Measurements from ENCODE around the gene PCDHGA2. TPM values are rescaled to one million over a fixed set of nuclear protein-coding genes. Genes with fewer than 3 reads are reported as not detected.
"Not testable (repeated sequence)": the region's sequence is repeated elsewhere in the genome, so short reads cannot be mapped to it uniquely, and the experiment has no call there.

PCDHGA2 gene
- polyA plus RNA-seq, 12 donors = 1.6 to 5.9 (median 2.5) TPM; not detected in 1

DNA sequence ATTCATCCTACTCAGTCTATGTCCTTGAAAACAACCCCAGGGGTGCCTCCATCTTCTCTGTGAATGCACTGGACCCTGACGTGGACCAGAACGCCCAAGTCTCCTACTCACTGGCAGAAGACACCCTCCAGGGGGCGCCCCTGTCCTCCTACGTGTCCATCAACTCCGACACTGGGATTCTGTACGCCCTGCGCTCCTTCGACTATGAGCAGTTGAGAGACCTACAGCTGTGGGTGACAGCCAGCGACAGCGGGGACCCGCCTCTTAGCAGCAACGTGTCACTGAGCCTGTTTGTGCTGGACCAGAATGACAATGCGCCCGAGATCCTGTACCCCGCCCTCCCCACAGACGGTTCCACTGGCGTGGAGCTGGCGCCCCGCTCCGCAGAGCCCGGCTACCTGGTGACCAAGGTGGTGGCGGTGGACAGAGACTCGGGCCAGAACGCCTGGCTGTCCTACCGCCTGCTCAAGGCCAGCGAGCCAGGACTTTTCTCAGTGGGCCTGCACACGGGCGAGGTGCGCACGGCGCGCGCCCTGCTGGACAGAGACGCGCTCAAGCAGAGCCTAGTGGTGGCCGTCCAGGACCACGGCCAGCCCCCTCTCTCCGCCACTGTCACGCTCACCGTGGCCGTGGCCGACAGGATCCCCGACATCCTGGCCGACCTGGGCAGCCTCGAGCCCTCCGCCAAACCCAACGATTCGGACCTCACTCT lies 37.0 kb downstream of the PCDHGA2 start:
- not testable (repeated sequence) for DNase-seq

DNA sequence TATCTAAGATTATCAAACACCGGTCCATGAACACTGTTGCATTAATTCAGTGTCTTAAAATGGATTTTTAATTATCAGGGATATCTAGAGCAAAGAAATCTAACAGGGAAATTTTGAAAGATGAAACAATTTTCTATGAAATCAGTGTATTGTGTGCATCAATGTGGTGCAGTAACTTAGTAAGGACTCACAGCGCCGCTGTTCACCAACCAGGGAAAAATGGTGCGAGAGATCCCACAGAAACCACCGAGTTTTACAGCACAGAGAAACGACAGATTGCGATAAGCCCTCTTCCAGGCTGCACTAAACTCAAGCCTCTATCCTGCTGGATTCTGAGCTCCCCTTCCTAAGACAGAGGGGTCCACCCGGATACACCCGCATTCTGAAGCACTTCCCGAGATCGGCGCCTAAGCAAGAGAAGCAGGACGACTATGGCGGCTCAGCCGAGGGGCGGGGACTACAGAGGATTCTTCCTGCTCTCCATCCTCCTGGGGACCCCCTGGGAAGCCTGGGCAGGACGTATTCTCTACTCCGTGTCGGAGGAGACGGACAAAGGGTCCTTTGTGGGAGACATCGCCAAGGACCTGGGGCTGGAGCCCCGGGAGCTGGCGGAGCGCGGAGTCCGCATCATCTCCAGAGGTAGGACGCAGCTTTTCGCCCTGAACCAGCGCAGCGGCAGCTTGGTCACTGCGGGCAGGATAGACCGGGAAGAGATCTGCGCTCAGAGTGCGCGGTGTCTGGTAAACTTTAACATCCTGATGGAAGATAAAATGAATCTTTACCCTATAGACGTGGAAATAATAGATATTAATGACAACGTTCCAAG lies 44.1 kb downstream of the PCDHGA2 start, which contains the start of gene PCDHGA7:
TSS of gene PCDHGA7 (plus strand) at position 274 of the 826 bp plus-strand sequence. CDS start at position 432, 158 bp downstream.
- no peak for DNase-seq

DNA sequence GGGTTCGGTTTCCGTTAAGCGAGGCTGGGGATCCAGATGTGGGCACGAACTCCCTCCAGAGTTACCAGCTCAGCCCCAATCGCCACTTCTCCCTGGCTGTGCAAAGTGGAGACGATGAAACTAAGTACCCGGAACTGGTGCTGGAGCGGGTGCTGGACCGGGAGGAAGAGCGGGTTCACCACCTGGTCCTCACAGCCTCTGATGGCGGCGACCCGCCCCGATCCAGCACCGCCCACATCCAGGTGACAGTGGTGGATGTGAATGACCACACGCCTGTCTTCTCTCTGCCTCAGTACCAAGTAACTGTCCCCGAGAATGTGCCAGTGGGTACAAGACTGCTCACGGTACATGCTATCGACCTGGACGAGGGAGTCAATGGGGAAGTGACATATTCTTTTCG lies 44.8 kb downstream of the PCDHGA2 start:
- DNase-seq = no peak

DNA sequence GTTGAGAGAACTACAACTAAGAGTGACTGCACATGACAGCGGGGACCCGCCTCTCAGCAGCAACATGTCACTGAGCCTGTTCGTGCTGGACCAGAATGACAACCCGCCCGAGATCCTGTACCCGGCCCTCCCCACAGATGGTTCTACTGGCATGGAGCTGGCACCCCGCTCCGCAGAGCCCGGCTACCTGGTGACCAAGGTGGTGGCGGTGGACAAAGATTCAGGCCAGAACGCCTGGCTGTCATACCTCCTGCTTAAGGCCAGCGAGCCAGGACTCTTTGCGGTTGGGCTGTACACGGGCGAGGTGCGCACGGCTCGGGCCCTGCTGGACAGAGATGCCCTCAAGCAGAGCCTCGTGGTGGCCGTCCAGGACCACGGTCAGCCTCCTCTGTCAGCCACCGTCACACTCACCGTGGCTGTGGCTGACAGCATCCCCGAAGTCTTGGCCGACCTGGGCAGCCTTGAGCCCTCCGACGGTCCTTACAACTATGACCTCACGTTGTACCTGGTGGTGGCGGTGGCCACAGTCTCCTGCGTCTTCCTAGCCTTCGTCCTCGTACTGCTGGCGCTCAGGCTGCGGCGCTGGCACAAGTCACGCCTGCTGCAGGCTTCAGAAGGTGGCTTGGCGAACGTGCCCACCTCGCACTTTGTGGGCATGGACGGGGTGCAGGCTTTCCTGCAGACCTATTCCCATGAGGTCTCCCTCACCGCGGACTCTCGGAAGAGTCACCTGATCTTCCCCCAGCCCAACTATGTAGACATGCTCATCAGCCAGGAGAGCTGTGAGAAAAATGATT lies 46.1 kb downstream of the PCDHGA2 start:
- no peak for DNase-seq

DNA sequence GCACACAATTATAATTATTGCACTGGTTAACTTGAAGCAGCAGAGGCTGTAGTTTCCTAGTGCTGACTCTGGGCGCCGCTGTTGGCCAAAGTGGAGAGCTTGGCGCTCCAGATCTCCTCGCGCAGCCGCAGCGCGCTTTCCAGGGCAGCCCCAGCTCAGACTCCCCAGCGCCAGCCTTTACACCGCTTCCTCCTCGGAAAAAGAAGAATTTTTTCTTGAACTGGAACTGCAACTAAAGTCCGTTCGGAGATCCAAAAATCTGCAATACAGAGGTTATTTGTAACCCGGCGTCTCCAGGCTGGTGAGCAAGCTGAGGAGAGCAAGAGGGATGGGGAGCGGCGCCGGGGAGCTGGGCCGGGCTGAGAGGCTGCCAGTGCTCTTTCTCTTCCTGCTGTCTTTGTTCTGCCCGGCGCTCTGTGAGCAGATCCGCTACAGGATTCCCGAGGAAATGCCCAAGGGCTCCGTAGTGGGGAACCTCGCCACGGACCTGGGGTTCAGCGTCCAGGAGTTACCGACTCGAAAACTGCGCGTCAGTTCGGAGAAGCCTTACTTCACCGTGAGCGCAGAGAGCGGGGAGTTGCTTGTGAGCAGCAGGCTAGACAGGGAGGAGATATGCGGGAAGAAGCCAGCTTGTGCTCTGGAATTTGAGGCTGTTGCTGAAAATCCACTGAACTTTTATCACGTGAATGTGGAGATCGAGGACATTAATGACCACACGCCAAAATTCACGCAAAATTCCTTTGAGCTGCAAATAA lies 49.2 kb downstream of the PCDHGA2 start, which contains the start of gene PCDHGB4:
TSS of gene PCDHGB4 (plus strand) at position 142 of the 755 bp plus-strand sequence. CDS start at position 329, 187 bp downstream.
- DNase-seq = not testable (repeated sequence)

DNA sequence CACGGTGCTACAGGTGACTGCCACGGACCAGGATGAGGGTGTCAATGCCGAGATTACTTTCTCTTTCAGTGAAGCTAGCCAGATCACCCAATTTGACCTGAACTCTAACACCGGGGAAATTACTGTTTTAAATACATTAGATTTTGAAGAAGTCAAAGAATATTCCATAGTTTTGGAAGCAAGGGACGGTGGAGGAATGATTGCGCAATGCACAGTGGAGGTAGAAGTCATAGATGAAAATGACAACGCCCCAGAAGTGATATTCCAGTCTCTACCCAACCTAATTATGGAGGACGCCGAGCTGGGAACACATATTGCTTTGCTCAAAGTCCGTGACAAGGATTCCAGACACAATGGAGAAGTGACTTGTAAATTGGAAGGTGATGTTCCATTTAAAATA lies 50.1 kb downstream of the PCDHGA2 start:
- no peak for DNase-seq

DNA sequence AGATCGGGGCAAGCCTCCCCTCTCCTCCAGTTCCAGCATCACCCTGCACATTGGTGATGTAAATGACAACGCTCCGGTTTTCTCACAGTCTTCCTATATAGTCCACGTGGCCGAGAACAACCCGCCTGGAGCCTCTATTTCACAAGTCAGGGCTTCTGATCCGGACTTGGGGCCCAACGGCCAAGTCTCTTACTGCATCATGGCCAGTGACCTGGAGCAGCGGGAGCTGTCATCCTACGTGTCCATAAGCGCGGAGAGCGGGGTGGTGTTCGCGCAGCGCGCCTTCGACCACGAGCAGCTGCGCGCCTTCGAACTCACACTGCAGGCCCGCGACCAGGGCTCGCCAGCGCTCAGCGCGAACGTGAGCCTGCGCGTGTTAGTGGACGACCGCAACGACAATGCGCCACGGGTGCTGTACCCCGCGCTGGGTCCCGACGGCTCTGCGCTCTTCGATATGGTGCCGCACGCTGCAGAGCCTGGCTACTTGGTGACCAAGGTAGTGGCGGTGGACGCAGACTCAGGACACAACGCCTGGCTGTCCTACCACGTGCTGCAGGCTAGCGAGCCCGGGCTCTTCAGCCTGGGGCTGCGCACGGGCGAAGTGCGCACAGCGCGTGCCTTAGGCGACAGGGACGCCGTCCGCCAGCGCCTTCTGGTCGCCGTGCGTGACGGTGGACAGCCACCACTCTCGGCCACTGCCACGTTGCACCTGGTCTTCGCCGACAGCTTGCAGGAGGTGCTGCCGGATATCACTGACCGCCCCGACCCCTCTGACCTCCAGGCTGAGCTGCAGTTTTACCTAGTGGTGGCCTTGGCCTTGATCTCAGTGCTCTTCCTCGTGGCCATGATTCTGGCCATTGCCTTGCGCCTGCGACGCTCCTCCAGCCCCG lies 50.8 kb downstream of the PCDHGA2 start:
- no peak for DNase-seq

DNA sequence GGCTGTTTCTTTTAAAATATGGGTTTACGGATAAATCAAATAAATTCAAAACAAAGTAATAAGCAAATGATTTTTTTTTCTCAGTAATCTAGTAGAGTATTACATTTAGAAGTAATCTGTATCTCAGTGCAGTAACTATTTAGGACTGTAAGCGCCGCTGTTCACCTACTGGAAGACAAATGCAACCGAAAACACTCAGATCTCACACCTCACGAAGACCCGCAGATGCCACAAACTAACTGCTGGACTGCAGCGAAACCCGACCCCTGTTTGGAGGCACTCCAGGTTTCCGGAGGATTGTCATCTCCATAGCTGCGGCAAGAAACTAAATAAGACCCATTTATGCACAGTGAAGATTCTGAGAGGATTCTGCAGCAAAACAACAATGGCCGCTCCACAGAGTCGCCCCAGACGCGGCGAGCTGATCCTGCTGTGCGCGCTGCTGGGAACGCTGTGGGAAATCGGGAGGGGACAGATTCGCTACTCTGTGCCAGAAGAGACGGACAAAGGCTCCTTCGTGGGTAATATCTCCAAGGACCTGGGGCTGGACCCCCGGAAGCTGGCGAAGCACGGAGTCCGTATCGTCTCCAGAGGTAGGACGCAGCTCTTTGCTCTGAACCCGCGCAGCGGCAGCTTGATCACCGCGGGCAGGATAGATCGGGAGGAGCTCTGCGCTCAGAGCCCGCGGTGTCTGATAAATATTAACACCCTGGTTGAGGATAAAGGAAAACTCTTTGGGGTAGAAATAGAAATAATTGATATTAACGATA lies 54.1 kb downstream of the PCDHGA2 start, which contains the start of gene PCDHGA8:
TSS of gene PCDHGA8 (plus strand) at position 205 of the 770 bp plus-strand sequence. CDS start at position 386, 181 bp downstream.
- DNase-seq = no peak

Other genes with a start within 250 kb of the PCDHGA2 start
- gene PCDHB2, start 244.1 kb upstream of the PCDHGA2 start, polyA plus RNA-seq (ENCODE audit: insufficient read length in 12 of 12) = 1 to 10 TPM in 11 of 12 donors, not detected in 1; 2.9 to 5.8 (median 4.2) TPM
- gene PCDHB3, start 238.3 kb upstream of the PCDHGA2 start, polyA plus RNA-seq (ENCODE audit: insufficient read length in 12 of 12) = 1 to 10 TPM in 10 of 12 donors, not detected in 2; 1.4 to 2.4 (median 2.1) TPM
- gene PCDHB4, start 216.9 kb upstream of the PCDHGA2 start, polyA plus RNA-seq (ENCODE audit: insufficient read length in 12 of 12) = 1 to 10 TPM in 10 of 12 donors, not detected in 2; 2.6 to 4.6 (median 3.2) TPM
- gene PCDHB5, start 203.6 kb upstream of the PCDHGA2 start, polyA plus RNA-seq (ENCODE audit: insufficient read length in 12 of 12) = 1 to 10 TPM in 11 of 12 donors, not detected in 1; 3.1 to 5.1 (median 3.9) TPM
- 1 to 10 TPM in 11 of 12 donors, not detected in 1; 1.6 to 3.8 (median 1.9) TPM for gene PCDHB6, start 188.7 kb upstream of the PCDHGA2 start, polyA plus RNA-seq (ENCODE audit: insufficient read length in 12 of 12)
- 1 to 10 TPM in 11 of 12 donors, not detected in 1; 1.8 to 3.3 (median 2.4) TPM for gene PCDHB7, start 166.1 kb upstream of the PCDHGA2 start, polyA plus RNA-seq (ENCODE audit: insufficient read length in 12 of 12)
- 1 to 10 TPM in 6 of 12 donors, under 1 TPM in 4, not detected in 2; 0.44 to 1.6 (median 1.2) TPM for gene PCDHB8, start 161.0 kb upstream of the PCDHGA2 start, polyA plus RNA-seq (ENCODE audit: insufficient read length in 12 of 12)
- 1 to 10 TPM in 11 of 12 donors, not detected in 1; 2.8 to 6.3 (median 3.9) TPM for gene PCDHB16, start 156.4 kb upstream of the PCDHGA2 start, polyA plus RNA-seq (ENCODE audit: insufficient read length in 12 of 12)
- 1 to 10 TPM in 10 of 12 donors, not detected in 2; 1.4 to 4.6 (median 2.3) TPM for gene PCDHB9, start 151.6 kb upstream of the PCDHGA2 start, polyA plus RNA-seq (ENCODE audit: insufficient read length in 12 of 12)
- gene PCDHB10, start 146.4 kb upstream of the PCDHGA2 start, polyA plus RNA-seq (ENCODE audit: insufficient read length in 12 of 12) = 1 to 10 TPM in 10 of 12 donors, not detected in 2; 3.2 to 5.7 (median 4.8) TPM
- 1 to 10 TPM in 11 of 12 donors, not detected in 1; 1.6 to 3.4 (median 2.5) TPM for gene PCDHB11, start 139.1 kb upstream of the PCDHGA2 start, polyA plus RNA-seq (ENCODE audit: insufficient read length in 12 of 12)
- 1 to 10 TPM in 11 of 12 donors, not detected in 1; 1.9 to 3.8 (median 2.8) TPM for gene PCDHB12, start 130.0 kb upstream of the PCDHGA2 start, polyA plus RNA-seq (ENCODE audit: insufficient read length in 12 of 12)
- 1 to 10 TPM in 11 of 12 donors, not detected in 1; 2.2 to 4.3 (median 3.0) TPM for gene PCDHB13, start 124.8 kb upstream of the PCDHGA2 start, polyA plus RNA-seq (ENCODE audit: insufficient read length in 12 of 12)
- 1 to 10 TPM in 11 of 12 donors, not detected in 1; 5.4 to 9.6 (median 7.0) TPM for gene PCDHB14, start 115.4 kb upstream of the PCDHGA2 start, polyA plus RNA-seq (ENCODE audit: insufficient read length in 12 of 12)
- 10 to 100 TPM in 1 of 12 donors, 1 to 10 TPM in 10, not detected in 1; 5.8 to 12.3 (median 6.8) TPM for gene PCDHB15, start 93.4 kb upstream of the PCDHGA2 start, polyA plus RNA-seq (ENCODE audit: insufficient read length in 12 of 12)
- not detected for gene SLC25A2, start 34.7 kb upstream of the PCDHGA2 start, polyA plus RNA-seq (ENCODE audit: insufficient read length in 12 of 12)
- 100 to 1,000 TPM in 2 of 12 donors, 10 to 100 TPM in 9, not detected in 1; 77.9 to 106 (median 91.7) TPM for gene TAF7, start 18.0 kb upstream of the PCDHGA2 start, polyA plus RNA-seq (ENCODE audit: insufficient read length in 12 of 12)
- gene PCDHGA1, start 8.2 kb upstream of the PCDHGA2 start, polyA plus RNA-seq (ENCODE audit: insufficient read length in 12 of 12) = under 1 TPM in 10 of 12 donors, not detected in 2; 0.44 to 0.86 (median 0.56) TPM
- 1 to 10 TPM in 10 of 12 donors, not detected in 2; 1.2 to 1.8 (median 1.4) TPM for gene PCDHGA3, start 5.1 kb downstream of the PCDHGA2 start, polyA plus RNA-seq (ENCODE audit: insufficient read length in 12 of 12)
- 1 to 10 TPM in 1 of 12 donors, under 1 TPM in 9, not detected in 2; 0.32 to 1.0 (median 0.65) TPM for gene PCDHGB1, start 11.3 kb downstream of the PCDHGA2 start, polyA plus RNA-seq (ENCODE audit: insufficient read length in 12 of 12)
- 1 to 10 TPM in 9 of 12 donors, under 1 TPM in 1, not detected in 2; 0.93 to 1.9 (median 1.5) TPM for gene PCDHGA4, start 16.3 kb downstream of the PCDHGA2 start, polyA plus RNA-seq (ENCODE audit: insufficient read length in 12 of 12)
- gene PCDHGB2, start 21.2 kb downstream of the PCDHGA2 start, polyA plus RNA-seq (ENCODE audit: insufficient read length in 12 of 12) = 1 to 10 TPM in 10 of 12 donors, not detected in 2; 1.8 to 3.0 (median 2.1) TPM
- gene PCDHGA5, start 25.4 kb downstream of the PCDHGA2 start, polyA plus RNA-seq (ENCODE audit: insufficient read length in 12 of 12) = 1 to 10 TPM in 10 of 12 donors, not detected in 2; 2.1 to 3.4 (median 2.7) TPM
- 1 to 10 TPM in 8 of 12 donors, under 1 TPM in 2, not detected in 2; 0.94 to 2.0 (median 1.3) TPM for gene PCDHGB3, start 31.5 kb downstream of the PCDHGA2 start, polyA plus RNA-seq (ENCODE audit: insufficient read length in 12 of 12)
- gene PCDHGA6, start 35.1 kb downstream of the PCDHGA2 start, polyA plus RNA-seq (ENCODE audit: insufficient read length in 12 of 12) = 1 to 10 TPM in 10 of 12 donors, not detected in 2; 2.5 to 5.4 (median 3.5) TPM
- 1 to 10 TPM in 10 of 12 donors, not detected in 2; 1.1 to 2.0 (median 1.6) TPM for gene PCDHGA7, start 44.0 kb downstream of the PCDHGA2 start, polyA plus RNA-seq (ENCODE audit: insufficient read length in 12 of 12)
- gene PCDHGB4, start 48.9 kb downstream of the PCDHGA2 start, polyA plus RNA-seq (ENCODE audit: insufficient read length in 12 of 12) = 1 to 10 TPM in 11 of 12 donors, not detected in 1; 1.9 to 3.5 (median 2.3) TPM
- gene PCDHGA8, start 53.9 kb downstream of the PCDHGA2 start, polyA plus RNA-seq (ENCODE audit: insufficient read length in 12 of 12) = 1 to 10 TPM in 1 of 12 donors, under 1 TPM in 9, not detected in 2; 0.34 to 1.1 (median 0.66) TPM
- gene PCDHGB5, start 59.2 kb downstream of the PCDHGA2 start, polyA plus RNA-seq (ENCODE audit: insufficient read length in 12 of 12) = 1 to 10 TPM in 11 of 12 donors, not detected in 1; 2.7 to 7.7 (median 4.0) TPM
- gene PCDHGA9, start 64.0 kb downstream of the PCDHGA2 start, polyA plus RNA-seq (ENCODE audit: insufficient read length in 12 of 12) = 1 to 10 TPM in 11 of 12 donors, not detected in 1; 2.8 to 5.2 (median 4.2) TPM
- 1 to 10 TPM in 11 of 12 donors, not detected in 1; 2.8 to 7.7 (median 4.3) TPM for gene PCDHGB6, start 69.3 kb downstream of the PCDHGA2 start, polyA plus RNA-seq (ENCODE audit: insufficient read length in 12 of 12)
- gene PCDHGA10, start 74.2 kb downstream of the PCDHGA2 start, polyA plus RNA-seq (ENCODE audit: insufficient read length in 12 of 12) = 1 to 10 TPM in 11 of 12 donors, not detected in 1; 1.3 to 3.4 (median 1.8) TPM
- gene PCDHGB7, start 78.9 kb downstream of the PCDHGA2 start, polyA plus RNA-seq (ENCODE audit: insufficient read length in 12 of 12) = 10 to 100 TPM in 3 of 12 donors, 1 to 10 TPM in 8, not detected in 1; 6.5 to 14.7 (median 8.6) TPM
- gene PCDHGA11, start 82.3 kb downstream of the PCDHGA2 start, polyA plus RNA-seq (ENCODE audit: insufficient read length in 12 of 12) = 1 to 10 TPM in 10 of 12 donors, not detected in 2; 2.6 to 5.1 (median 3.4) TPM
- 1 to 10 TPM in 10 of 12 donors, not detected in 2; 1.2 to 4.6 (median 2.1) TPM for gene PCDHGA12, start 91.7 kb downstream of the PCDHGA2 start, polyA plus RNA-seq (ENCODE audit: insufficient read length in 12 of 12)
- 100 to 1,000 TPM in 7 of 12 donors, 10 to 100 TPM in 4, not detected in 1; 86.1 to 193 (median 119) TPM for gene PCDHGC3, start 137.2 kb downstream of the PCDHGA2 start, polyA plus RNA-seq (ENCODE audit: insufficient read length in 12 of 12)
- gene PCDHGC4, start 146.3 kb downstream of the PCDHGA2 start, polyA plus RNA-seq (ENCODE audit: insufficient read length in 12 of 12) = 1 to 10 TPM in 9 of 12 donors, under 1 TPM in 1, not detected in 2; 0.93 to 2.7 (median 1.7) TPM
- gene PCDHGC5, start 150.3 kb downstream of the PCDHGA2 start, polyA plus RNA-seq (ENCODE audit: insufficient read length in 12 of 12) = 1 to 10 TPM in 2 of 12 donors, under 1 TPM in 8, not detected in 2; 0.19 to 1.3 (median 0.71) TPM

Measured in muscle of arm (tissue), 12 donors.